ENCODE results near the gene XYLT1.

- TF ChIP-seq PKNOX1 (IDR thresholded peaks at IDR 0.05) (no peak), SMAD1 (IDR thresholded peaks at IDR 0.05; ENCODE audit: low read depth, partially characterized antibody) (no peak), MAX (IDR thresholded peaks at IDR 0.05; ENCODE audit: low read depth, low read length) (no peak), NR2F1 (conservative IDR thresholded peaks at IDR 0.05) (no peak), RCOR1 (conservative IDR thresholded peaks at IDR 0.05; ENCODE audit: low read depth, low read length) (no peak), SUPT20H (IDR thresholded peaks at IDR 0.05; ENCODE audit: borderline replicate concordance, control insufficient read depth, low read depth, low read length) (no peak), ATF3 (IDR thresholded peaks at IDR 0.05; ENCODE audit: borderline replicate concordance, extremely low read depth, low read depth, low read length) (no peak), E4F1 (IDR thresholded peaks at IDR 0.05; ENCODE audit: borderline replicate concordance, partially characterized antibody) (no peak)
These were observed 339.4 kb downstream of the XYLT1 start for GRCh38 chr16:17131351-17131750.

Data from GM12878 (cell line).